Panc1 (cell line): ENCODE results near the gene NDUFS4. TPM values are rescaled to one million over a fixed set of nuclear protein-coding genes. Genes with fewer than 3 reads are reported as not detected.

Experiments
- ATAC-seq: fragments of 200-7000 bp; cut with Tn5 transposase; 2 replicates; pipeline ENCODE4 v1.9.1; 2020; ENCODE audit warnings: mild to moderate bottlenecking, moderate library complexity
- BruUV-seq: library from RNA; stranded (reverse); fragments of 400-500 nt; replicated peaks from 2 replicates; lab custom pipeline; 2021; lab: Mats Ljungman, UMichigan
- CTCF ChIA-PET: fragments of 300-600 bp; sonication (Branson Sonifier 250); formaldehyde crosslinking; loops from one replicate; lab custom pipeline; 2022; ENCODE audit warnings: antibody characterized with exemption; lab: Charles Lee
- POLR2A ChIA-PET: fragments of 300-600 bp; sonication (Branson Sonifier 250); formaldehyde crosslinking; loops from one replicate; lab custom pipeline; 2022; ENCODE audit warnings: antibody characterized with exemption; lab: Charles Lee
- DNase-seq: peaks from one replicate; pipeline ENCODE4 v3.0.0-alpha.2; 2010; ENCODE audit warnings: low read depth, low spot score
- H3K27ac ChIP-seq: 2 replicates; pipeline ENCODE4 v1.5.1; 2011; ENCODE audit warnings: mild to moderate bottlenecking, low read length, inconsistent platforms
- H3K27me3 ChIP-seq: fragments of 200-500 bp; sonication (Bioruptor generic); 2 replicates; pipeline ENCODE4 v1.6.0; 2014; ENCODE audit warnings: low read length, inconsistent platforms; ENCODE audit not compliant: control insufficient read depth, insufficient read depth
- H3K36me3 ChIP-seq: fragments of 200-500 bp; sonication (Bioruptor generic); 2 replicates; pipeline ENCODE4 v1.5.1; 2014; ENCODE audit warnings: inconsistent platforms, mild to moderate bottlenecking, low read length, moderate library complexity; ENCODE audit not compliant: control insufficient read depth, insufficient read depth
- H3K4me1 ChIP-seq: 2 replicates; pipeline ENCODE4 v1.5.1; 2011; ENCODE audit warnings: inconsistent platforms, mild to moderate bottlenecking, low read length, moderate library complexity; ENCODE audit not compliant: control insufficient read depth, insufficient read depth
- H3K4me3 ChIP-seq, 2 experiments: 2 replicates each; pipeline ENCODE4 v1.5.1; 2011 to 2012; ENCODE audit warnings: low read depth in 2 of 2, low read length in 2 of 2, mild to moderate bottlenecking in 2 of 2, inconsistent platforms in 1 of 2, moderate library complexity in 1 of 2
- H3K9me3 ChIP-seq: fragments of 200-500 bp; sonication (Bioruptor generic); 2 replicates; pipeline ENCODE4 v1.5.1; 2014; ENCODE audit warnings: low read depth, mild to moderate bottlenecking, inconsistent platforms, low read length, moderate library complexity; ENCODE audit not compliant: control insufficient read depth, insufficient read depth
- POLR2AphosphoS5 ChIP-seq: IDR thresholded peaks from 2 replicates; pipeline ENCODE4 v1.6.1; 2012; ENCODE audit warnings: mild to moderate bottlenecking, low read depth, low read length, moderate library complexity
- REST ChIP-seq, 2 experiments: IDR thresholded peaks; 2 replicates each; pipeline ENCODE4 v1.6.1; 2011 to 2012; ENCODE audit warnings: low read depth in 2 of 2, control low read depth in 1 of 2, low read length in 1 of 2, mild to moderate bottlenecking in 1 of 2, moderate library complexity in 1 of 2; ENCODE audit not compliant: insufficient read depth in 1 of 2
- SIN3A ChIP-seq: IDR thresholded peaks from 2 replicates; pipeline ENCODE4 v1.6.1; 2012; ENCODE audit warnings: low read depth, mild to moderate bottlenecking, low read length, moderate library complexity, borderline replicate concordance; ENCODE audit not compliant: insufficient read depth
- TCF7L2 ChIP-seq: IDR thresholded peaks from 2 replicates; pipeline ENCODE4 v1.6.1; 2011; ENCODE audit warnings: mild to moderate bottlenecking, low read depth, low read length, inconsistent platforms
- in situ Hi-C: cut with HindIII; loops from 2 replicates; pipeline ENCODE4 v1.10.0; 2016; ENCODE audit warnings: low sequenced_read_pairs, low pct_unique_long_range_greater_than_20kb
- intact Hi-C: fragments of 100-400 bp; cut with micrococcal nuclease; formaldehyde crosslinking; loops from one replicate; pipeline ENCODE4 v1.10.0; 2022; ENCODE audit not compliant: unreplicated experiment
- total RNA-seq: library from RNA; stranded (reverse); gene quantifications from one replicate; pipeline ENCODE4 v1.2.1, GENCODE V29; 2021; ENCODE audit not compliant: unreplicated experiment
- TF ChIP-seq, protein P1 (sequence below): fragments of 450-650 bp; IDR thresholded peaks from 2 replicates; pipeline ENCODE4 v1.5.1; 2017; ENCODE audit warnings: mild to moderate bottlenecking

The NDUFS4 gene
- total RNA-seq, 1 experiment from 2014 or later: 86.2 TPM

DNA sequence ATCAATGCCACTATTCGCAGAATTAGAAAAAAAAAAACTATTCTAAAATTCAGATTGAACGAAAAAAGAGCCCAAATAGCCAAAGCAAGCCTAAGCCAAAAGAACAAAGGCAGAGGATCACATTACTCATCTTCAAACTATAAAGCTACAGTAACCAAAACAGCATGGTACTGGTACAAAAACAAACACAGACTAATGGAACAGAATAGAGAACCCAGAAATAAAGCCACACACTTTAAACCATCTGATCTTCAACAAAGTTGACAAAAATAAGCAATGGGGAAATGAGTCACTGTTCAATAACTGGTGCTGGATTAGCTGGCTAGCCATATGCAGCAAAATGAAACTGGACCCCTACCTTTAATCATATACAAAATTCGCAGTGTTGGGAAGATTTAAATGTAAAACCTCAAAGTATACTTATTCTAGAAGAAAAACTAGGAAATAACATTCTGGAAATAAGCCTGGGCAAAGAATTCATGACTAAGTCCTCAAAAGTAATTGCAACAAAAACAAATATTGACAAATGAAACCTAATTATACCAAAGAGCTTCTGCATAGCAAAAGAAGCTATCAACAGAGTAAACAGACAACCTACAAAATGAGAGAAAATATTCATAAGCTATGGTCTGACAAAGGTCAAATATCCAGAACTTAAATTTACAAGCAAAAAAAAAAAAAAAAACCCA is 153.7 kb downstream of the NDUFS4 start:
- no peak overlapping the region for H3K27ac ChIP-seq

GRCh38 chr5:53714667-53715010 is 154.2 kb downstream of the NDUFS4 start:
- H3K4me1 ChIP-seq: no peaks in the 10 kb centered on the region
- DNase-seq (no peak), ATAC-seq (no peak)
- ChIA-PET CTCF (no interaction called here), POLR2A (no interaction called here)
- no peak overlapping the region for H3K4me3 ChIP-seq
- BruUV-seq: no TSS peak
- H3K27me3 ChIP-seq: no peaks in the 10 kb centered on the region
- TF ChIP-seq POLR2AphosphoS5 (no peak), SIN3A (no peak), REST (IDR thresholded peaks at IDR 0.05; ENCODE audit: insufficient read depth in 1 of 2, low read depth in 2 of 2, low read length in 1 of 2) (no peak), TCF7L2 (no peak)
- TF ChIP-seq, protein P1, sequence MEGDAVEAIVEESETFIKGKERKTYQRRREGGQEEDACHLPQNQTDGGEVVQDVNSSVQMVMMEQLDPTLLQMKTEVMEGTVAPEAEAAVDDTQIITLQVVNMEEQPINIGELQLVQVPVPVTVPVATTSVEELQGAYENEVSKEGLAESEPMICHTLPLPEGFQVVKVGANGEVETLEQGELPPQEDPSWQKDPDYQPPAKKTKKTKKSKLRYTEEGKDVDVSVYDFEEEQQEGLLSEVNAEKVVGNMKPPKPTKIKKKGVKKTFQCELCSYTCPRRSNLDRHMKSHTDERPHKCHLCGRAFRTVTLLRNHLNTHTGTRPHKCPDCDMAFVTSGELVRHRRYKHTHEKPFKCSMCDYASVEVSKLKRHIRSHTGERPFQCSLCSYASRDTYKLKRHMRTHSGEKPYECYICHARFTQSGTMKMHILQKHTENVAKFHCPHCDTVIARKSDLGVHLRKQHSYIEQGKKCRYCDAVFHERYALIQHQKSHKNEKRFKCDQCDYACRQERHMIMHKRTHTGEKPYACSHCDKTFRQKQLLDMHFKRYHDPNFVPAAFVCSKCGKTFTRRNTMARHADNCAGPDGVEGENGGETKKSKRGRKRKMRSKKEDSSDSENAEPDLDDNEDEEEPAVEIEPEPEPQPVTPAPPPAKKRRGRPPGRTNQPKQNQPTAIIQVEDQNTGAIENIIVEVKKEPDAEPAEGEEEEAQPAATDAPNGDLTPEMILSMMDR: no peak
- intact Hi-C loops (no loop called here), in situ Hi-C loops (no loop called here)
- no peaks in the 10 kb centered on the region for H3K36me3 ChIP-seq
- H3K9me3 ChIP-seq: no peaks in the 10 kb centered on the region
- H3K27ac ChIP-seq: no peak overlapping the region

More for the DNA sequence above, 153.7 kb downstream of the NDUFS4 start:
- no peaks in the 10 kb centered on the region for H3K36me3 ChIP-seq
- CTCF ChIA-PET: no interaction called here
- no peaks in the 10 kb centered on the region for H3K9me3 ChIP-seq
- intact Hi-C loops (no loop called here), in situ Hi-C loops (no loop called here)
- H3K4me3 ChIP-seq: no peak overlapping the region
- TF ChIP-seq REST (IDR thresholded peaks at IDR 0.05; ENCODE audit: insufficient read depth in 1 of 2, low read depth in 2 of 2, low read length in 1 of 2): no peak
- TF ChIP-seq TCF7L2: no peak
- no peak for TF ChIP-seq SIN3A
- no peak for TF ChIP-seq POLR2AphosphoS5
- TF ChIP-seq, protein P1: no peak
- ATAC-seq: no peak
- no peaks in the 10 kb centered on the region for H3K4me1 ChIP-seq
- no TSS peak for BruUV-seq
- POLR2A ChIA-PET: no interaction called here
- DNase-seq: no peak
- no peaks in the 10 kb centered on the region for H3K27me3 ChIP-seq
